Endothelial cell of umbilical vein (primary cell): ENCODE results near the gene HK1. TPM values are rescaled to one million over a fixed set of nuclear protein-coding genes. Genes with fewer than 3 reads are reported as not detected.

ENCODE experiments used
- BruUV-seq: library from RNA; stranded (reverse); fragments of 400-500 nt; replicated peaks from 2 replicates; lab custom pipeline; 2021; lab: Mats Ljungman, UMichigan
- CTCF ChIA-PET: fragments of 300-600, 350-600 bp; sonication (Branson Sonifier 250); formaldehyde crosslinking; loops from one replicate; lab custom pipeline; 2021; ENCODE audit warnings: antibody characterized with exemption, inconsistent platforms; lab: Charles Lee
- POLR2A ChIA-PET: fragments of 300-600, 350-600 bp; sonication (Branson Sonifier 250); formaldehyde crosslinking; loops from one replicate; lab custom pipeline; 2021; ENCODE audit warnings: antibody characterized with exemption, inconsistent platforms; lab: Charles Lee
- DNase-seq: peaks from one replicate; pipeline ENCODE4 v3.0.0-alpha.2; 2011; ENCODE audit warnings: low read depth, low spot score
- FAIRE-seq: peaks from 2 replicates; lab custom pipeline; 2011; peaks lifted over from hg19 to GRCh38; lab: Jason Lieb, UNC
- H2AFZ ChIP-seq: 2 replicates; pipeline ENCODE4 v1.6.0; 2012; ENCODE audit warnings: low read depth, low read length, control low read depth, inconsistent platforms
- H3K27ac ChIP-seq: 2 replicates; pipeline ENCODE4 v1.5.1; 2011; ENCODE audit warnings: low read depth, mild to moderate bottlenecking, control low read depth, low read length, moderate library complexity; ENCODE audit not compliant: insufficient read depth
- H3K27me3 ChIP-seq, 2 experiments: 2 replicates each; pipeline versions ENCODE4 v1.6.0 to v1.6.1; 2011; ENCODE audit warnings: low read length in 2 of 2, mixed read lengths in 1 of 2; ENCODE audit not compliant: control insufficient read depth in 2 of 2, insufficient read depth in 2 of 2
- H3K36me3 ChIP-seq, 2 experiments: 2 replicates in 1 of 2; 3 replicates in 1 of 2; pipeline ENCODE4 v1.5.1; 2011; ENCODE audit warnings: low read length in 2 of 2, mild to moderate bottlenecking in 1 of 2, moderate library complexity in 1 of 2; ENCODE audit not compliant: control insufficient read depth in 2 of 2, insufficient read depth in 2 of 2; ENCODE audit errors: extremely low read depth in 1 of 2
- H3K4me1 ChIP-seq: 3 replicates; pipeline ENCODE4 v1.5.1; 2011; ENCODE audit warnings: mild to moderate bottlenecking, low read length; ENCODE audit not compliant: control insufficient read depth, insufficient read depth; ENCODE audit errors: extremely low read depth
- H3K4me2 ChIP-seq: 2 replicates; pipeline ENCODE4 v1.6.1; 2011; ENCODE audit warnings: low read length, control low read depth, mixed read lengths; ENCODE audit not compliant: insufficient read depth
- H3K4me3 ChIP-seq, 3 experiments: fragments of 200-600 bp in 1 of 3; sonication (generic), shearing (Covaris generic) in 1 of 3; replicated peaks in 1 of 3; 2 replicates each; pipeline ENCODE4 v1.5.1; 2011 to 2016; ENCODE audit warnings: control low read depth in 3 of 3, low read length in 3 of 3, mild to moderate bottlenecking in 2 of 3, inconsistent platforms in 1 of 3, low read depth in 1 of 3, moderate library complexity in 1 of 3; ENCODE audit not compliant: insufficient read depth in 1 of 3
- H3K79me2 ChIP-seq: 2 replicates; pipeline ENCODE4 v1.6.0; 2012; ENCODE audit warnings: low read length, inconsistent platforms; ENCODE audit not compliant: control insufficient read depth, insufficient read depth
- H3K9ac ChIP-seq: replicated peaks from 2 replicates; pipeline ENCODE3; 2011; ENCODE audit warnings: low read length, control low read depth; ENCODE audit not compliant: insufficient read depth; ENCODE audit errors: extremely low read depth
- H3K9me1 ChIP-seq: replicated peaks from 3 replicates; pipeline ENCODE4 v1.6.0; 2011; ENCODE audit warnings: mild to moderate bottlenecking, low read length; ENCODE audit not compliant: control insufficient read depth, insufficient read depth; ENCODE audit errors: extremely low read depth
- H3K9me3 ChIP-seq: replicated peaks from 2 replicates; pipeline ENCODE4 v1.5.1; 2012; ENCODE audit warnings: low read length, inconsistent platforms; ENCODE audit not compliant: control insufficient read depth, insufficient read depth
- H4K20me1 ChIP-seq: replicated peaks from 2 replicates; pipeline ENCODE3; 2011; ENCODE audit warnings: mild to moderate bottlenecking, low read length; ENCODE audit not compliant: control insufficient read depth, insufficient read depth; ENCODE audit errors: extremely low read depth
- EZH2 ChIP-seq: IDR thresholded peaks from 2 replicates; pipeline ENCODE4 v1.6.1; 2012; ENCODE audit warnings: borderline replicate concordance, low read depth, mild to moderate bottlenecking, moderate library complexity, low read length, inconsistent platforms; ENCODE audit not compliant: severe bottlenecking
- FOS ChIP-seq: IDR thresholded peaks from 2 replicates; pipeline ENCODE4 v1.6.1; 2011; ENCODE audit warnings: mild to moderate bottlenecking, low read length, moderate library complexity, borderline replicate concordance; ENCODE audit not compliant: insufficient read depth
- GATA2 ChIP-seq: IDR thresholded peaks from 2 replicates; pipeline ENCODE4 v1.7.0; 2011; ENCODE audit warnings: low read depth, mild to moderate bottlenecking, moderate library complexity, mixed read lengths, low read length; ENCODE audit not compliant: insufficient read length, insufficient read depth
- JUN ChIP-seq: IDR thresholded peaks from 2 replicates; pipeline ENCODE4 v1.6.1; 2011; ENCODE audit warnings: borderline replicate concordance, low read depth; ENCODE audit not compliant: insufficient read length, insufficient read depth
- MYC ChIP-seq: IDR thresholded peaks from one replicate; pipeline ENCODE4 v1.6.1; 2011; ENCODE audit warnings: mild to moderate bottlenecking, low read depth, low read length
- POLR2A ChIP-seq: IDR thresholded peaks from 2 replicates; pipeline ENCODE4 v1.6.1; 2012; ENCODE audit warnings: low read depth, mild to moderate bottlenecking, control low read depth, low read length
- POLR2AphosphoS5 ChIP-seq: IDR thresholded peaks from 2 replicates; pipeline ENCODE4 v1.6.1; 2012; ENCODE audit warnings: low read depth, mild to moderate bottlenecking, control low read depth, low read length, moderate library complexity; ENCODE audit not compliant: insufficient read depth
- dilution Hi-C: fragments of 300-500 bp; cut with MboI; formaldehyde crosslinking; loops from one replicate; pipeline ENCODE4 v1.15.0; 2019; ENCODE audit warnings: low sequenced_read_pairs; ENCODE audit not compliant: extremely low pct_ligation_motif_present
- intact Hi-C: fragments of 100-400 bp; cut with micrococcal nuclease; formaldehyde crosslinking; loops from one replicate; pipeline ENCODE4 v1.10.0; 2022
- polyA plus RNA-seq, 4 experiments: library from polyadenylated mRNA; depleted of rRNA in 3 of 4; stranded (reverse) in 3 of 4; unstranded in 1 of 4; fragments of >200 nt; gene quantifications; 2 replicates each; pipeline versions ENCODE4 v1.2.1 to v1.2.3, GENCODE V29; 2011 to 2012; ENCODE audit warnings: missing spikeins in 1 of 4
- total RNA-seq: library from RNA; stranded (reverse); gene quantifications from 2 replicates; pipeline ENCODE4 v1.2.3, GENCODE V29; 2021
- TF ChIP-seq, protein P1 (sequence below): IDR thresholded peaks from 2 replicates; pipeline ENCODE4 v1.6.1; 2011; ENCODE audit not compliant: insufficient read depth, insufficient read length
- TF ChIP-seq, protein P2 (sequence below), 2 donors: IDR thresholded peaks; 1 replicate in 1 of 2; 2 replicates in 1 of 2; pipeline ENCODE4 v1.5.1; 2011; ENCODE audit warnings: low read length in 2 of 2, mild to moderate bottlenecking in 2 of 2, moderate library complexity in 2 of 2, control low read depth in 1 of 2, inconsistent platforms in 1 of 2, low read depth in 1 of 2; ENCODE audit not compliant: insufficient read depth in 1 of 2; ENCODE audit errors: extremely low read depth in 1 of 2

Gene HK1
- total and polyA plus RNA-seq, 2 donors (not counting 3 experiments of a cell fraction or from before 2014, with no cell fraction given) = 50.8 to 121 TPM

DNA sequence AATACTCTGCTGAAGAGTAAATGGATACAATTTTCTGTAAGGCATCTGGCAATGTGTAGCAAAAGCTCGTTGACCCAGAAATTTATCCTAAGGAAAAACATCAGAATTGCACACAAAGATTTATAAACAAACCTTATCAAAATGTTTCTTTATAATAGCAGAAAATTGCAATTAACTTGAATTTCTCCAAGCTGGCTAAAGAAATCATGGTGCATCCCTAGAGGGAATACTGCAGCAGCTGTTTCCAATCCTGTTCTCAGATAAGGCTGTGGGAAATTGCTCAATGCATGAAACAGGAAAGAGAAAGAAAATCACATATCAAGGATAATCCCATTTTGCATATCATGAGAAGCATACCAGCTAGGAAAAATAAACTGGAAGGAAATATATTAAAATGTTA lies 119.7 kb downstream of the HK1 start:
- Histone ChIP-seq H4K20me1 (no peaks in the 10 kb centered on the region), H3K4me2 (no peak overlapping the region), H3K9me1 (no peaks in the 10 kb centered on the region), H3K27ac (no peak overlapping the region), H3K9ac (no peak overlapping the region), H3K4me1 (no peaks in the 10 kb centered on the region), H3K79me2 (no peaks in the 10 kb centered on the region), H3K36me3 (peaks cover 6 to 16% of the 10 kb centered on the region in 2 experiments), H3K4me3 (no peak overlapping the region), H2AFZ (no peak overlapping the region), H3K27me3 (no peaks in the 10 kb centered on the region), H3K9me3 (no peaks in the 10 kb centered on the region)
- no TSS peak for BruUV-seq
- ChIA-PET CTCF (interaction anchor here (0.8 to 2.5 kb wide), 3 partner anchors 10 to 166 kb away, joined by 3 to 16 read pairs (median 3); no protein-coding TSS in a partner anchor), POLR2A (no interaction called here)
- FAIRE-seq (no peak), DNase-seq (no peak)
- dilution Hi-C loops = loop anchor here (25.0 kb wide), 1 partner anchor 161 kb away; no protein-coding TSS in a partner anchor
- intact Hi-C loops = no loop called here
- no peak for TF ChIP-seq MYC
- TF ChIP-seq FOS = no peak
- TF ChIP-seq, protein P1, sequence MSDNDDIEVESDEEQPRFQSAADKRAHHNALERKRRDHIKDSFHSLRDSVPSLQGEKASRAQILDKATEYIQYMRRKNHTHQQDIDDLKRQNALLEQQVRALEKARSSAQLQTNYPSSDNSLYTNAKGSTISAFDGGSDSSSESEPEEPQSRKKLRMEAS = no peak
- no peak for TF ChIP-seq EZH2
- no peak for TF ChIP-seq POLR2A
- TF ChIP-seq, protein P2, sequence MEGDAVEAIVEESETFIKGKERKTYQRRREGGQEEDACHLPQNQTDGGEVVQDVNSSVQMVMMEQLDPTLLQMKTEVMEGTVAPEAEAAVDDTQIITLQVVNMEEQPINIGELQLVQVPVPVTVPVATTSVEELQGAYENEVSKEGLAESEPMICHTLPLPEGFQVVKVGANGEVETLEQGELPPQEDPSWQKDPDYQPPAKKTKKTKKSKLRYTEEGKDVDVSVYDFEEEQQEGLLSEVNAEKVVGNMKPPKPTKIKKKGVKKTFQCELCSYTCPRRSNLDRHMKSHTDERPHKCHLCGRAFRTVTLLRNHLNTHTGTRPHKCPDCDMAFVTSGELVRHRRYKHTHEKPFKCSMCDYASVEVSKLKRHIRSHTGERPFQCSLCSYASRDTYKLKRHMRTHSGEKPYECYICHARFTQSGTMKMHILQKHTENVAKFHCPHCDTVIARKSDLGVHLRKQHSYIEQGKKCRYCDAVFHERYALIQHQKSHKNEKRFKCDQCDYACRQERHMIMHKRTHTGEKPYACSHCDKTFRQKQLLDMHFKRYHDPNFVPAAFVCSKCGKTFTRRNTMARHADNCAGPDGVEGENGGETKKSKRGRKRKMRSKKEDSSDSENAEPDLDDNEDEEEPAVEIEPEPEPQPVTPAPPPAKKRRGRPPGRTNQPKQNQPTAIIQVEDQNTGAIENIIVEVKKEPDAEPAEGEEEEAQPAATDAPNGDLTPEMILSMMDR (IDR thresholded peaks at IDR 0.05; ENCODE audit: extremely low read depth in 1 of 2, insufficient read depth in 1 of 2, low read depth in 1 of 2, low read length in 2 of 2) = no peak
- TF ChIP-seq JUN = no peak
- no peak for TF ChIP-seq POLR2AphosphoS5
- TF ChIP-seq GATA2 = no peak
